HUDEP-2 (cell line): Measurements from ENCODE around the gene RILPL2.
A peak's percentile ranks its signal among the peaks of the same experiment; 100 is the strongest.
"Not testable (repeated sequence)": the region's sequence is repeated elsewhere in the genome, so short reads cannot be mapped to it uniquely, and the experiment has no call there.

Experiments used
- DNase-seq, 76 experiments: peaks; one replicate each; lab custom pipeline; 2025; ENCODE audit not compliant: unreplicated experiment in 76 of 76; lab: John Stamatoyannopoulos, UW

Gene RILPL2

GRCh38 chr12:123385536-123385935, 50.9 kb downstream of the RILPL2 start:
- peak in 1 of 76 experiments; percentile 3 for DNase-seq

DNA sequence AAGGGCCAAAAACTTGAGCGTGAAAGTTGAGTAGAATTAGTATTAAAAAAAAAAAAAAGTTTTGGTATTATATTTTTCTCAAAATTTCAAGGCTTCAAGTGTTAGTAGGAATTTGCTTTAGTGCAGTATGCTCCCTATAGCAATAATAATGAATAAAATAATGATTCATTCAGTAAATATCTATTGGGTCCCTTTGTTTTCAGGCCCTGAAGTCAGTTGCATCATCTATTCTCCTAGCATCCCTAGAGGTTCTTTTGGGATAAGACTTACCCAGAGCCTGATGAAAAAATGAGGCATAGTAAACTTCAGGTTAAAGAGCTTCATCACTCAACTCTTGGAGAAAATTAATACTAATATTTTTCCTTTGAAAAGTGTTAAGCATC, 51.5 kb downstream of the RILPL2 start:
- peak in 2 of 76 experiments; percentile 5 to 13 for DNase-seq

DNA sequence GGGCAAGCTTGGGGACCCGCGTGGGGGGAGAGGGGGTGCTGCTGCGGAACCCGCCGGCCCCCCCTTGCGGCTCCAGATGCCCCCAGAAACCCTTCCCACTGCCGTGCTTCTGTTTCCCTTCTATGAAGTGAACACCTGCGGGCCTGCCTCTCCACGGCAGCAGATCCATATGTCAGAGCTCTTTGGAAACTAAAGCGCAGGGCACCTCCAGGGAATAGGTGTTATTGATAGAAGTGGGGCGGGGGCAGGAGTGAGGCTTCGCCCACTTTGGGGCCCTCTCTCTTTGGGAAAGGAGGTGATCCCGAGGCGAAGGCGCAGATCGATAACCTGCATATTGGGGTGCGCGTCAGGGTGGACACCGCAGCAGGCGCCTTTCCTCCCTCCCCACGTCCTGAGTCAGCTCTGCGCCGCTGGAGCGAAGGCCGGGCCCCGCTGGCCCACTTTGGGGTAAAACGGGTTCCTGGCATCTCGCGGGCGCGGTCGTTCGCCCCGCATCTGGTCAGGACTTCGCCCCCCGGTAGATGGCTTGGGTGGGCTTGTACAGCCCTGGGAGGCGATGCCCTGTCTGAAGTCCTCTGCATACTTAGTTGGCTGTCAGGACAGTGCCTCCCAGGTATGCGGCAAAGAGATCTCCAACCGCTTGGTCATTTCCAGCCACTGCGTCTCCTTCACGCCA, 52.0 kb downstream of the RILPL2 start:
- DNase-seq, result peak in 20 of 76 experiments; percentile 7 to 48 (median 18)

DNA sequence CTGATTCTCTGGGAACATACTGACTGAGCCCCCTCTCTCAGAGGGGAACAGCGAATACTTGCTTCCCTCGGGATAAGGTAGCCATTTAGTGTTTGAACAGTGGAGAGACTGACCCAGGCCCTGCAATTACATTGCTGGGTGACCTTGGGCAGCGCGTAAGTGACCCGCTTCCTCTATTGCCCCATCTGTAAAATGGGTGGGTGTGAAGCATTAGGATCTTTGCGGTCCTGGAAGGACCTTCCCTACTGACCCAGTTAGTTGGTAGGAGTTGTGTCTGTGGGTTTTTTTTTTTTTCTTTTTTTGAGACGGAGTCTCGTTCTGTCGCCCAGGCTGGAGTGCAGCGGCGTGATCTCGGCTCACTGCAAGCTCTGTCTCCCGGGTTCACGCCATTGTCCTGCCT, 53.8 kb downstream of the RILPL2 start:
- no peak for DNase-seq

- DNase-seq, result no peak
These were observed 57.1 kb downstream of the RILPL2 start for GRCh38 chr12:123379391-123379790.

- not testable (repeated sequence) for DNase-seq
These were observed 64.1 kb downstream of the RILPL2 start for GRCh38 chr12:123372415-123372814.

DNA sequence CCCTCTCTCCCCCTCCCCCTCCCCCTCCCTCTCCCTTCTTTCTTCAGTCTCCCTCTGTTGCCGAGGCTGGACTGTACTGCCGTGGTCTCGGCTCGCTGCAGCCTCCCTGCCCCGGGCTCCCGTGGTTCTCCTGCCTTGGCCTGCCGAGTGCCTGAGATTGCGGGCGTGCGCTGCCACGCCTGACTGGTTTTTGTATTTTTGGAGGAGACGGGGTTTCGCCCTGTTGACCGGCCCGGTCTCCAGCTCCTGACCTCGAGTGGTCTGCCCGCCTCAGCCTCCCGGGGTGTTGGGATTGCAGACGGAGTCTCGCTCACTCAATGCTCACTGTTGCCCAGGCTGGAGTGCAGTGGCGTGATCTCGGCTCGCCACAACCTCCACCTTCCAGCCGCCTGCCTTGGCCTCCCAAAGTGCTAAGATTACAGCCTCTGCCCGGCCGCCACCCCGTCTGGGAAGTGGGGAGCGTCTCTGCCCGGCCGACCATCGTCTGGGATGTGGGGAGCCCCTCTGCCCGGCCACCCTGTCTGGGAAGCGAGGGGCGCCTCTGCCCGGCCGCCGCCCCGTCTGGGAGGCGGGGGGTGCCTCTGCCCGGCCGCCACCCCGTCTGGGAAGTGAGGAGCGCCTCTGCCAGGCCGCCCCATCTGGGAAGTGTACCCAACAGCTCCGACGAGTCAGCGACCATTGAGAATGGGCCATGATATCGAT, 64.7 kb downstream of the RILPL2 start:
- DNase-seq, result not testable (repeated sequence)

- peak in 1 of 76 experiments; percentile 29 for DNase-seq
These were observed 67.3 kb downstream of the RILPL2 start for GRCh38 chr12:123369229-123369628.

DNA sequence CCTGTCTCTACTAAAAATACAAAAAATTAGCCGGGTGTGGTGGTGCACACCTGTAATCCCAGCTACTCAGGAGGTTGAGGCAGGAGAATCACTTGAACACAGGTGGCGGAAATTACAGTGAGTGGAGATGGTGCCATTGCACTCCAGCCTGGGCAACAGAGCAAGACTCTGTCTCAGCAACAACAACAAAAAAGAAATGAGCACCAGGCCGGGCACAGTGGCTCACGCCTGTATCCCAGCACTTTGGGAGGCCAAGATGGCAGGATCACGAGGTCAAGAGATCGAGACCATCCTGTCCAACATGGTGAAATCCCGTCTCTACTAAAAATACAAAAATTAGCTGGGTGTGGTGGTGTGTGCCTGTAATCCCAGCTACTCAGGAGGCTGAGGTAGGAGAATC, 68.1 kb downstream of the RILPL2 start:
- not testable (repeated sequence) for DNase-seq

GRCh38 chr12:123367511-123367910, 69.0 kb downstream of the RILPL2 start:
- no peak for DNase-seq
